HCT116 (cell line): ENCODE data around the gene ZNF283.

Source experiments
- EZH2 ChIP-seq: fragments of 200-600 bp; sonication (generic); IDR thresholded peaks from 2 replicates; pipeline ENCODE4 v1.6.1; 2017; ENCODE audit warnings: antibody characterized with exemption, mixed run types
- POLR2AphosphoS5 ChIP-seq: IDR thresholded peaks from 2 replicates; pipeline ENCODE4 v1.6.1; 2011; ENCODE audit warnings: mild to moderate bottlenecking, low read depth, low read length, moderate library complexity

GRCh38 chr19:43847884-43848283 is 20.8 kb downstream of the ZNF283 start:
- TF ChIP-seq EZH2 (no peak), POLR2AphosphoS5 (no peak)
